Activated CD4-positive, alpha-beta T cell treated with anti-CD3 and anti-CD28 coated beads, Interleukin-2, Interleukin-4, amounts not matched to agents 100 ng/mL and 50 ng/mL, durations not matched to agents 16 hours and 8 hours (primary cell): ENCODE measurements around the gene NRG2.

Experiments used
- DNase-seq: peaks from one replicate; pipeline ENCODE4 v3.0.0-alpha.2; 2020; ENCODE audit warnings: low spot score

The NRG2 gene

GRCh38 chr5:139836469-139837208, 206.5 kb downstream of the NRG2 start:
- no peak for DNase-seq

- no peak for DNase-seq
These were observed 207.4 kb downstream of the NRG2 start for GRCh38 chr5:139835656-139836055.

- no peak for DNase-seq
These were observed 209.6 kb downstream of the NRG2 start for GRCh38 chr5:139833525-139833924.

GRCh38 chr5:139831624-139832023, 211.5 kb downstream of the NRG2 start:
- DNase-seq: no peak

GRCh38 chr5:139829471-139829870, 213.6 kb downstream of the NRG2 start:
- no peak for DNase-seq

- no peak for DNase-seq
These were observed 214.7 kb downstream of the NRG2 start for GRCh38 chr5:139828207-139828895.

GRCh38 chr5:139825690-139826089, 217.4 kb downstream of the NRG2 start:
- no peak for DNase-seq

- no peak for DNase-seq
These were observed 219.2 kb downstream of the NRG2 start for GRCh38 chr5:139823757-139824355.

- no peak for DNase-seq
These were observed 220.3 kb downstream of the NRG2 start for GRCh38 chr5:139822553-139823425.

- no peak for DNase-seq
These were observed 221.1 kb downstream of the NRG2 start for GRCh38 chr5:139821806-139822552.

- DNase-seq: no peak
These were observed 222.5 kb downstream of the NRG2 start for GRCh38 chr5:139820606-139821005.

- DNase-seq: no peak
These were observed 223.0 kb downstream of the NRG2 start for GRCh38 chr5:139820130-139820529.

- no peak for DNase-seq
These were observed 225.1 kb downstream of the NRG2 start for GRCh38 chr5:139817970-139818369.

- DNase-seq: no peak
These were observed 225.7 kb downstream of the NRG2 start for GRCh38 chr5:139817362-139817761.

- DNase-seq: no peak
These were observed 226.5 kb downstream of the NRG2 start for GRCh38 chr5:139816566-139816965.

GRCh38 chr5:139814704-139815280, 228.3 kb downstream of the NRG2 start:
- no peak for DNase-seq

- DNase-seq: no peak
These were observed 228.9 kb downstream of the NRG2 start for GRCh38 chr5:139814191-139814601.

- no peak for DNase-seq
These were observed 230.0 kb downstream of the NRG2 start for GRCh38 chr5:139812836-139813805.

- DNase-seq: no peak
These were observed 230.8 kb downstream of the NRG2 start for GRCh38 chr5:139812323-139812722.

GRCh38 chr5:139811274-139811607, 231.9 kb downstream of the NRG2 start:
- no peak for DNase-seq
